GM12872 (cell line): ENCODE data around the gene SLC25A25.

Source experiments
- CTCF ChIP-seq: IDR thresholded peaks from 3 replicates; pipeline ENCODE4 v1.5.1; 2011; ENCODE audit warnings: low read depth, mild to moderate bottlenecking, low read length, moderate library complexity; ENCODE audit not compliant: insufficient read depth

SLC25A25 gene

GRCh38 chr9:128108269-128109049 lies 40.4 kb downstream of the SLC25A25 start:
- TF ChIP-seq CTCF: no peak

GRCh38 chr9:128109050-128109709 lies 41.1 kb downstream of the SLC25A25 start:
- no peak for TF ChIP-seq CTCF

- no peak for TF ChIP-seq CTCF
Observed at GRCh38 chr9:128113526-128114325, 45.7 kb downstream of the SLC25A25 start.

GRCh38 chr9:128114326-128115186 lies 46.5 kb downstream of the SLC25A25 start:
- TF ChIP-seq CTCF: no peak

- no peak for TF ChIP-seq CTCF
Observed at GRCh38 chr9:128115187-128116103, 47.4 kb downstream of the SLC25A25 start.
